Astrocyte (in vitro differentiated cells and primary cell): ENCODE results near the gene CASTOR1. TPM values are rescaled to one million over a fixed set of nuclear protein-coding genes. Genes with fewer than 3 reads are reported as not detected.
A peak's percentile ranks its signal among the peaks of the same experiment; 100 is the strongest.

ENCODE experiments used
- DNase-seq: peaks from one replicate; pipeline ENCODE4 v3.0.0-alpha.2; 2010; ENCODE audit warnings: low read depth
- FAIRE-seq: peaks from 2 replicates; lab custom pipeline; 2011; peaks lifted over from hg19 to GRCh38; lab: Jason Lieb, UNC
- H2AFZ ChIP-seq: 2 replicates; pipeline ENCODE4 v1.6.0; 2012; ENCODE audit warnings: low read depth, low read length, inconsistent platforms
- H3K27ac ChIP-seq: 2 replicates; pipeline ENCODE4 v1.5.1; 2011; ENCODE audit warnings: low read depth, low read length, inconsistent platforms
- H3K27me3 ChIP-seq: 2 replicates; pipeline ENCODE4 v1.6.0; 2011; ENCODE audit warnings: low read length, inconsistent platforms; ENCODE audit not compliant: insufficient read depth
- H3K36me3 ChIP-seq: 2 replicates; pipeline ENCODE4 v1.5.1; 2011; ENCODE audit warnings: low read length, inconsistent platforms; ENCODE audit not compliant: insufficient read depth
- H3K4me1 ChIP-seq: 2 replicates; pipeline ENCODE4 v1.5.1; 2011; ENCODE audit warnings: low read length, inconsistent platforms; ENCODE audit not compliant: insufficient read depth
- H3K4me2 ChIP-seq: 2 replicates; pipeline ENCODE4 v1.6.0; 2012; ENCODE audit warnings: low read length, inconsistent platforms
- H3K4me3 ChIP-seq: 2 replicates; pipeline ENCODE4 v1.5.1; 2011; ENCODE audit warnings: low read depth, mild to moderate bottlenecking, low read length, inconsistent platforms; ENCODE audit not compliant: insufficient read depth
- H3K79me2 ChIP-seq: 2 replicates; pipeline ENCODE4 v1.6.0; 2012; ENCODE audit warnings: mild to moderate bottlenecking, low read length, inconsistent platforms; ENCODE audit not compliant: insufficient read depth
- H3K9ac ChIP-seq: 2 replicates; pipeline ENCODE4 v1.6.0; 2012; ENCODE audit warnings: mild to moderate bottlenecking, low read length, inconsistent platforms
- H3K9me3 ChIP-seq: 2 replicates; pipeline ENCODE4 v1.5.1; 2012; ENCODE audit warnings: low read depth, mild to moderate bottlenecking, low read length, inconsistent platforms; ENCODE audit not compliant: insufficient read depth
- H4K20me1 ChIP-seq: 2 replicates; pipeline ENCODE4 v1.6.0; 2012; ENCODE audit warnings: low read length, inconsistent platforms; ENCODE audit not compliant: insufficient read depth
- H3K27ac Mint-ChIP-seq: one replicate; pipeline ENCODE4 v1.8.0; 2021; ENCODE audit warnings: mild to moderate bottlenecking, mixed read lengths; ENCODE audit not compliant: unreplicated experiment
- H3K27me3 Mint-ChIP-seq: one replicate; pipeline ENCODE4 v1.8.0; 2021; ENCODE audit warnings: low read depth, mixed read lengths; ENCODE audit not compliant: unreplicated experiment
- H3K36me3 Mint-ChIP-seq: one replicate; pipeline ENCODE4 v1.8.0; 2021; ENCODE audit warnings: low read depth, mixed read lengths; ENCODE audit not compliant: unreplicated experiment
- H3K4me1 Mint-ChIP-seq: one replicate; pipeline ENCODE4 v1.8.0; 2021; ENCODE audit warnings: low read depth, mixed read lengths; ENCODE audit not compliant: unreplicated experiment
- H3K4me3 Mint-ChIP-seq: one replicate; pipeline ENCODE4 v1.8.0; 2021; ENCODE audit warnings: mild to moderate bottlenecking, moderate library complexity, mixed read lengths; ENCODE audit not compliant: unreplicated experiment
- H3K9me3 Mint-ChIP-seq: one replicate; pipeline ENCODE4 v1.8.0; 2021; ENCODE audit warnings: mild to moderate bottlenecking, mixed read lengths; ENCODE audit not compliant: unreplicated experiment
- CTCF ChIP-seq: IDR thresholded peaks from 2 replicates; pipeline ENCODE4 v1.5.1; 2011; ENCODE audit warnings: low read depth, mild to moderate bottlenecking, inconsistent platforms, low read length, moderate library complexity; ENCODE audit not compliant: insufficient read depth
- EZH2 ChIP-seq: IDR thresholded peaks from 2 replicates; pipeline ENCODE4 v1.6.1; 2012; ENCODE audit warnings: mild to moderate bottlenecking, low read length, inconsistent platforms; ENCODE audit not compliant: insufficient read depth
- total RNA-seq: library from RNA; stranded (reverse); gene quantifications from 2 replicates; pipeline ENCODE4 v1.2.1, GENCODE V29; 2021

Gene CASTOR1
- total RNA-seq, 1 donor from 2014 or later = 15.2 TPM

- DNase-seq (peak; percentile 70), FAIRE-seq (no peak)
- Histone ChIP-seq H2AFZ (no peak overlapping the region), H3K27me3 (no peaks in the 10 kb centered on the region), H3K9me3 (no peaks in the 10 kb centered on the region), H3K36me3 (peaks cover 7% of the 10 kb centered on the region), H4K20me1 (peaks cover 70% of the 10 kb centered on the region), H3K4me3 (peak overlapping the region; percentile 77), H3K9ac (peak overlapping the region; percentile 95), H3K4me2 (peak overlapping the region; percentile 99), H3K79me2 (peaks cover 72% of the 10 kb centered on the region), H3K27ac (peak overlapping the region; percentile 66), H3K4me1 (peaks cover 30% of the 10 kb centered on the region)
- no peaks in the 10 kb centered on the region for H3K27me3 Mint-ChIP-seq
- peaks cover 16% of the 10 kb centered on the region for H3K36me3 Mint-ChIP-seq
- H3K27ac Mint-ChIP-seq = peak overlapping the region; percentile 91
- H3K4me3 Mint-ChIP-seq = peak overlapping the region; percentile 92
- H3K9me3 Mint-ChIP-seq = no peaks in the 10 kb centered on the region
- TF ChIP-seq CTCF (no peak), EZH2 (no peak)
- H3K4me1 Mint-ChIP-seq = peaks cover 28% of the 10 kb centered on the region
Observed at GRCh38 chr22:30324014-30324730, 34.9 kb upstream of the CASTOR1 start.

GRCh38 chr22:30323246-30323645 lies 33.9 kb upstream of the CASTOR1 start:
- Histone ChIP-seq H3K36me3 (peaks cover 3% of the 10 kb centered on the region), H3K4me3 (no peak overlapping the region), H4K20me1 (peaks cover 80% of the 10 kb centered on the region), H3K27me3 (no peaks in the 10 kb centered on the region), H3K4me1 (peaks cover 30% of the 10 kb centered on the region), H3K27ac (no peak overlapping the region), H3K4me2 (no peak overlapping the region), H2AFZ (no peak overlapping the region), H3K9ac (no peak overlapping the region), H3K79me2 (peaks cover 82% of the 10 kb centered on the region), H3K9me3 (no peaks in the 10 kb centered on the region)
- no peaks in the 10 kb centered on the region for H3K9me3 Mint-ChIP-seq
- no peaks in the 10 kb centered on the region for H3K27me3 Mint-ChIP-seq
- H3K4me3 Mint-ChIP-seq = no peak overlapping the region
- H3K27ac Mint-ChIP-seq = no peak overlapping the region
- H3K36me3 Mint-ChIP-seq = peaks cover 18% of the 10 kb centered on the region
- TF ChIP-seq EZH2 (no peak), CTCF (no peak)
- DNase-seq = no peak
- H3K4me1 Mint-ChIP-seq = peaks cover 26% of the 10 kb centered on the region
- FAIRE-seq = no peak

- H3K36me3 Mint-ChIP-seq = peaks cover 18% of the 10 kb centered on the region
- Histone ChIP-seq H3K9me3 (no peaks in the 10 kb centered on the region), H3K36me3 (peaks cover 3% of the 10 kb centered on the region), H3K4me3 (no peak overlapping the region), H4K20me1 (peaks cover 98% of the 10 kb centered on the region), H2AFZ (no peak overlapping the region), H3K4me2 (no peak overlapping the region), H3K27me3 (no peaks in the 10 kb centered on the region), H3K4me1 (peaks cover 25% of the 10 kb centered on the region), H3K27ac (no peak overlapping the region), H3K9ac (no peak overlapping the region), H3K79me2 (peaks cover 97% of the 10 kb centered on the region)
- no peaks in the 10 kb centered on the region for H3K9me3 Mint-ChIP-seq
- TF ChIP-seq EZH2 (no peak), CTCF (no peak)
- FAIRE-seq (no peak), DNase-seq (no peak)
- H3K4me1 Mint-ChIP-seq = peaks cover 26% of the 10 kb centered on the region
- no peak overlapping the region for H3K4me3 Mint-ChIP-seq
- H3K27me3 Mint-ChIP-seq = no peaks in the 10 kb centered on the region
- no peak overlapping the region for H3K27ac Mint-ChIP-seq
Observed at GRCh38 chr22:30321461-30321860, 32.2 kb upstream of the CASTOR1 start.
